SK-N-MC (cell line): ENCODE measurements around the gene HDAC4.

ENCODE experiments used
- DNase-seq: peaks from one replicate; pipeline ENCODE4 v3.0.0-alpha.2; 2011; ENCODE audit warnings: low read depth, low spot score
- H3K27ac ChIP-seq: fragments of 200-600 bp; sonication (generic); 2 replicates; pipeline ENCODE4 v1.5.1; 2016; ENCODE audit warnings: mixed run types
- H3K36me3 ChIP-seq: fragments of 200-600 bp; sonication (generic); 2 replicates; pipeline ENCODE4 v1.6.1; 2017; ENCODE audit warnings: antibody characterized with exemption, low read length, mixed read lengths; ENCODE audit not compliant: insufficient read depth
- H3K4me3 ChIP-seq: fragments of 200-600 bp; sonication (generic); 2 replicates; pipeline ENCODE4 v1.5.1; 2016
- H3K9ac ChIP-seq: fragments of 200-600 bp; sonication (generic); 2 replicates; pipeline ENCODE4 v1.8.0; 2017; ENCODE audit warnings: mixed run types, mixed read lengths; ENCODE audit not compliant: insufficient read length
- H3K9me3 ChIP-seq: fragments of 200-600 bp; sonication (generic); 2 replicates; pipeline ENCODE4 v1.6.1; 2017; ENCODE audit warnings: low read depth, mild to moderate bottlenecking, antibody characterized with exemption, low read length, moderate library complexity, mixed read lengths
- EZH2 ChIP-seq: fragments of 200-600 bp; sonication (generic); IDR thresholded peaks from one replicate; pipeline ENCODE4 v1.6.1; 2017; ENCODE audit warnings: antibody characterized with exemption
- FOXP2 ChIP-seq: optimal IDR thresholded peaks from 2 replicates; pipeline ENCODE3; 2011; ENCODE audit warnings: mild to moderate bottlenecking, moderate library complexity; ENCODE audit not compliant: insufficient read depth; ENCODE audit errors: extremely low read length, control extremely low read depth
- POLR2AphosphoS5 ChIP-seq: IDR thresholded peaks from 2 replicates; pipeline ENCODE4 v1.6.1; 2012; ENCODE audit warnings: mild to moderate bottlenecking, low read depth, low read length, borderline replicate concordance

HDAC4 gene

GRCh38 chr2:239199041-239199768 lies 201.6 kb downstream of the HDAC4 start:
- no peak for DNase-seq
- Histone ChIP-seq H3K36me3 (no peaks in the 10 kb centered on the region), H3K9me3 (no peaks in the 10 kb centered on the region), H3K9ac (no peak overlapping the region), H3K27ac (no peak overlapping the region), H3K4me3 (no peak overlapping the region)
- no peak for TF ChIP-seq EZH2
- no peak for TF ChIP-seq FOXP2
- no peak for TF ChIP-seq POLR2AphosphoS5

GRCh38 chr2:239198221-239198620 lies 202.6 kb downstream of the HDAC4 start:
- H3K36me3 ChIP-seq: no peaks in the 10 kb centered on the region
- no peak overlapping the region for H3K27ac ChIP-seq
- H3K9me3 ChIP-seq: no peaks in the 10 kb centered on the region
- no peak overlapping the region for H3K4me3 ChIP-seq
- DNase-seq: no peak
- TF ChIP-seq FOXP2 (no peak), POLR2AphosphoS5 (no peak), EZH2 (no peak)
- H3K9ac ChIP-seq: no peak overlapping the region

GRCh38 chr2:239197146-239197545 lies 203.7 kb downstream of the HDAC4 start:
- Histone ChIP-seq H3K27ac (no peak overlapping the region), H3K9me3 (no peaks in the 10 kb centered on the region), H3K9ac (no peak overlapping the region), H3K4me3 (no peak overlapping the region), H3K36me3 (no peaks in the 10 kb centered on the region)
- DNase-seq: no peak
- TF ChIP-seq EZH2: no peak
- no peak for TF ChIP-seq FOXP2
- TF ChIP-seq POLR2AphosphoS5: no peak

- DNase-seq: no peak
- no peak overlapping the region for H3K9ac ChIP-seq
- no peaks in the 10 kb centered on the region for H3K36me3 ChIP-seq
- H3K4me3 ChIP-seq: no peak overlapping the region
- H3K27ac ChIP-seq: no peak overlapping the region
- TF ChIP-seq EZH2 (no peak), FOXP2 (no peak), POLR2AphosphoS5 (no peak)
- no peaks in the 10 kb centered on the region for H3K9me3 ChIP-seq
Measured at GRCh38 chr2:239196474-239197021, 204.3 kb downstream of the HDAC4 start.

- no peak for TF ChIP-seq EZH2
- TF ChIP-seq POLR2AphosphoS5: no peak
- no peak for TF ChIP-seq FOXP2
- H3K36me3 ChIP-seq: no peaks in the 10 kb centered on the region
- H3K4me3 ChIP-seq: no peak overlapping the region
- no peak for DNase-seq
- H3K27ac ChIP-seq: no peak overlapping the region
- no peak overlapping the region for H3K9ac ChIP-seq
- H3K9me3 ChIP-seq: no peaks in the 10 kb centered on the region
Measured at GRCh38 chr2:239195992-239196391, 204.8 kb downstream of the HDAC4 start.

- Histone ChIP-seq H3K9me3 (no peaks in the 10 kb centered on the region), H3K36me3 (no peaks in the 10 kb centered on the region), H3K27ac (no peak overlapping the region), H3K9ac (no peak overlapping the region), H3K4me3 (no peak overlapping the region)
- DNase-seq: no peak
- no peak for TF ChIP-seq EZH2
- TF ChIP-seq FOXP2: no peak
- no peak for TF ChIP-seq POLR2AphosphoS5
Measured at GRCh38 chr2:239195318-239195871, 205.4 kb downstream of the HDAC4 start.

- no peaks in the 10 kb centered on the region; the same call in 1 of the 2 replicates for H3K36me3 ChIP-seq
- H3K27ac ChIP-seq: no peak overlapping the region
- no peaks in the 10 kb centered on the region for H3K9me3 ChIP-seq
- no peak overlapping the region for H3K4me3 ChIP-seq
- TF ChIP-seq FOXP2: no peak
- H3K9ac ChIP-seq: no peak overlapping the region
- no peak for DNase-seq
Measured at GRCh38 chr2:239194731-239195317, 206.0 kb downstream of the HDAC4 start.

GRCh38 chr2:239193925-239194677 lies 206.7 kb downstream of the HDAC4 start:
- no peak for DNase-seq
- Histone ChIP-seq H3K4me3 (no peak overlapping the region), H3K36me3 (peaks cover 4% of the 10 kb centered on the region; the same call in 1 of the 2 replicates), H3K9me3 (no peaks in the 10 kb centered on the region), H3K27ac (no peak overlapping the region), H3K9ac (no peak overlapping the region)
- no peak for TF ChIP-seq POLR2AphosphoS5
- TF ChIP-seq EZH2: no peak
- TF ChIP-seq FOXP2: no peak
